Ectodermal cell (in vitro differentiated cells): ENCODE results near the gene SPINK5.

Experiments used
- H3K27ac ChIP-seq: 2 replicates; pipeline ENCODE4 v1.7.0; 2013; ENCODE audit warnings: mild to moderate bottlenecking, low read depth, low read length; ENCODE audit not compliant: insufficient read depth, poor library complexity, severe bottlenecking
- H3K27me3 ChIP-seq: 2 replicates; pipeline ENCODE4 v1.7.0; 2013; ENCODE audit warnings: mild to moderate bottlenecking, low read length; ENCODE audit not compliant: insufficient read depth, control insufficient read depth, poor library complexity, severe bottlenecking
- H3K36me3 ChIP-seq: one replicate; pipeline ENCODE4 v1.7.0; 2013; ENCODE audit warnings: low read length; ENCODE audit not compliant: control insufficient read depth, insufficient read depth
- H3K4me1 ChIP-seq: one replicate; pipeline ENCODE4 v1.7.0; 2013; ENCODE audit warnings: low read length; ENCODE audit not compliant: control insufficient read depth, insufficient read depth
- H3K4me3 ChIP-seq: 2 replicates; pipeline ENCODE4 v1.7.0; 2013; ENCODE audit warnings: low read depth, low read length, control low read depth; ENCODE audit not compliant: insufficient read depth
- H3K9me3 ChIP-seq: 2 replicates; pipeline ENCODE4 v1.7.0; 2013; ENCODE audit warnings: mild to moderate bottlenecking, low read length, moderate library complexity; ENCODE audit not compliant: control insufficient read depth
- WGBS, 2 experiments: methylation state at CpG; one replicate each; pipeline ENCODE4 v1.1.7; 2013; ENCODE audit warnings: missing lambda C conversion rate in 2 of 2; 5-methylcytosine and 5-hydroxymethylcytosine counted together

SPINK5 gene

DNA sequence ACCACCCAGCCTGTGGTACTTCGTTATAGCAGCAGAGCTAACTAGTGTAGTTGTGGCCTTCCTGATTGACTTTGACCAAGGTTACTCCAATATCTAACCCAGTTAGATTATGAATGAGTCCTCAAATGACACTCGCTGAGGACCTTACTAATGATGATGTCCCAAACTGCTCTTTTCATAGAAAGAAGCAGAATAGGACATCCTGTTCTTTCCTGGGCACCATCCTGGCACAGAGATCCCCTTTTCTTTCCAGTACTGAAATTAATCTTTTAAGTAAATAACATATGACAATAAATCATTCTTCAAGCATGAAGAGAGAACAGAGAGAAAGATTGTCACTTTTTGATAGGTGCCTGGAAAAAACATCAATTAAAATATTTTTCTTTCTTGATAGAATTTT is 77.9 kb downstream of the SPINK5 start:
- no peaks in the 10 kb centered on the region for H3K9me3 ChIP-seq
- no peaks in the 10 kb centered on the region for H3K36me3 ChIP-seq
- no peaks in the 10 kb centered on the region for H3K27me3 ChIP-seq
- H3K27ac ChIP-seq = no peak overlapping the region
- WGBS, 2 experiments = 92 to 99% methylated on average over 2 of the region's 2 CpGs
- no peak overlapping the region for H3K4me3 ChIP-seq
- H3K4me1 ChIP-seq = no peaks in the 10 kb centered on the region

GRCh38 chr5:148145916-148146315 is 82.1 kb downstream of the SPINK5 start:
- Histone ChIP-seq H3K4me3 (no peak overlapping the region), H3K9me3 (no peaks in the 10 kb centered on the region), H3K4me1 (no peaks in the 10 kb centered on the region), H3K27ac (no peak overlapping the region), H3K36me3 (no peaks in the 10 kb centered on the region), H3K27me3 (no peaks in the 10 kb centered on the region)

DNA sequence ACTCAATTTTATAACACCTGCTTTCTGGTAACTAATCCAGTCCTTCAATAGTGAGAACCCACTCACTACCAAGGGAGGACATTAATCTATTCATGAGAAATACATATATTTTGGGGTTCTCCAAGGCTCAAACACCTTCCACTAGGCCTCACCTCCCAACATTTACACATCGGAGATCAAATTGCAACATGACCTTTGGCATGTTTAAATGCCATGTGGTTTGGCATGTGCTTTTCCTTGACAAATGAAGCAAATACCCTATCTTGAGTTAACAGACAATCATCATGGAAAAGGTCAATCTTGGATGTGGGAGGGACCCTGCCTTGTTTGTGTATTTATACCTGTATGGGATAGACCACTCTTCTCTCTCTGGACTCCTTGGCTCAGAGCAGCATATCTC is 82.7 kb downstream of the SPINK5 start:
- H3K4me1 ChIP-seq = no peaks in the 10 kb centered on the region
- H3K9me3 ChIP-seq = no peaks in the 10 kb centered on the region
- H3K36me3 ChIP-seq = no peaks in the 10 kb centered on the region
- H3K4me3 ChIP-seq = no peak overlapping the region
- no peak overlapping the region for H3K27ac ChIP-seq
- 100% methylated on average over 1 of the region's 1 CpG for WGBS, 2 experiments
- no peaks in the 10 kb centered on the region for H3K27me3 ChIP-seq

GRCh38 chr5:148147415-148147814 is 83.6 kb downstream of the SPINK5 start:
- Histone ChIP-seq H3K4me3 (no peak overlapping the region), H3K27me3 (no peaks in the 10 kb centered on the region), H3K36me3 (no peaks in the 10 kb centered on the region), H3K9me3 (no peaks in the 10 kb centered on the region), H3K4me1 (no peaks in the 10 kb centered on the region), H3K27ac (no peak overlapping the region)
- WGBS, 2 experiments = 95 to 100% methylated on average over 3 of the region's 4 CpGs

DNA sequence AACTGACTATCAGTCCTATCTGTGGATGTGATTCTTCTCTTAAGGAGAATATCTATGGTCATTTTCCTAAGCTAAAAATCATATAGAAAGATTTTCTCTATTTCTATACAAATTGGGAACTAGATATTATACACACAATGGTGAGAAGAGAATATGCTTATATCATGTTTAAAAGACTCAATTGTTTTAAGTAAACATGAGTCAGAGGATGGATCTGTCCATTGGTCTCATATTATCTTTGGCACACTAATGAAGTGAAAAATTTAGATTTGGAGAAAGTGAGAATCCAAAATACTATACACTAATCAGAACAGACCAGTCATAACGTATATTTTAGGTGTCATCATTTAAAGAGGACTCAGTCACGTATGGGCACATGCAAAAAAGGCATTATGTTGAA is 88.1 kb downstream of the SPINK5 start:
- Histone ChIP-seq H3K27me3 (no peaks in the 10 kb centered on the region), H3K9me3 (no peaks in the 10 kb centered on the region), H3K27ac (no peak overlapping the region), H3K4me1 (no peaks in the 10 kb centered on the region), H3K4me3 (no peak overlapping the region), H3K36me3 (no peaks in the 10 kb centered on the region)
- WGBS, 2 experiments = 95 to 98% methylated on average over 2 of the region's 2 CpGs

DNA sequence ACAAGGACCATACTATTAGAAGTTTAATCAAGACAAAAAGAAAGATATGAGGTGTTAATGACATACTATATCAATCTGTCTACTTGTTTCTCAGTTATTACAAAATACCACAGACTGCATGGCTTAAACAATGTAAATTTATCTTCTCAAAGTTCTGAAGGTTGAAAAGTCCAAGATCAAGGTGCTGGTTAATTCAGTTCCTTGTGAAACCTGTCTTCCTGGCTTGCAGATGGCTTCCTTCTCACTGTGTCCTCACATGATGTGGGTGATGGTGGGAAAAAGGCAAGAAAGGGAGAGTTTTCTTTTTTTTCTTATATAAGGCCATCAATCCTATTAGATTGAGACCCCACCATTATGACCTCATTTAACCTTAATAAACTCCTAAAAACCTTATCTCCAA is 89.0 kb downstream of the SPINK5 start:
- Histone ChIP-seq H3K9me3 (no peaks in the 10 kb centered on the region), H3K27ac (no peak overlapping the region), H3K36me3 (no peaks in the 10 kb centered on the region), H3K27me3 (no peaks in the 10 kb centered on the region), H3K4me1 (no peaks in the 10 kb centered on the region), H3K4me3 (no peak overlapping the region)

GRCh38 chr5:148156609-148157008 is 92.8 kb downstream of the SPINK5 start:
- H3K36me3 ChIP-seq = no peaks in the 10 kb centered on the region
- 97 to 100% methylated on average over 1 of the region's 1 CpG for WGBS, 2 experiments
- no peaks in the 10 kb centered on the region for H3K4me1 ChIP-seq

DNA sequence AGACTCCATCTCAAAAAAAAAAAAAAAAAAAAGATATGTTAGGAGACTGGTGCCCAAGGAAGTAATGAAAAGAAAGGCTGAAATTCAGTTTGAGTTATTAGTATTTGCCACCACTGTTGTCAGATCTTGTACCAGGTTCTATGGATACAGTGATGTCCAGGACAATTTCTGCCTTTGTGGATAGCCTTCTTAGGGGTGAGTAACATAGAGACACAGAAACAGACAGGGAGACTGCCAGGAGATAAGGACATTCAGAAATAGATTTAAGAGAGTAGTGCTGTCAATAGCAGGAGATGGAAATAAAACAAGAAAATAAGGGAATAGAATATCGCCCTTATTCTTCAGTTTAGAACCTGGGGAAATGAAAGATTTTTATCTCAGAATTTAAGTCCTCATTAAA is 98.3 kb downstream of the SPINK5 start:
- H3K9me3 ChIP-seq = no peaks in the 10 kb centered on the region
- no peak overlapping the region for H3K4me3 ChIP-seq
- WGBS, 2 experiments = 100% methylated on average over 1 of the region's 1 CpG
- no peaks in the 10 kb centered on the region for H3K36me3 ChIP-seq
- no peak overlapping the region for H3K27ac ChIP-seq
- no peaks in the 10 kb centered on the region for H3K4me1 ChIP-seq
- no peaks in the 10 kb centered on the region for H3K27me3 ChIP-seq

More at GRCh38 chr5:148156609-148157008, 92.8 kb downstream of the SPINK5 start:
- H3K4me3 ChIP-seq = no peak overlapping the region
- no peaks in the 10 kb centered on the region for H3K9me3 ChIP-seq
- H3K27me3 ChIP-seq = no peaks in the 10 kb centered on the region
- H3K27ac ChIP-seq = no peak overlapping the region

- Histone ChIP-seq H3K36me3 (no peaks in the 10 kb centered on the region), H3K27ac (no peak overlapping the region), H3K4me3 (no peak overlapping the region), H3K27me3 (no peaks in the 10 kb centered on the region), H3K9me3 (no peaks in the 10 kb centered on the region), H3K4me1 (no peaks in the 10 kb centered on the region)
- 86 to 89% methylated on average over 1 of the region's 1 CpG for WGBS, 2 experiments
Measured at GRCh38 chr5:148163345-148163744, 99.6 kb downstream of the SPINK5 start.

DNA sequence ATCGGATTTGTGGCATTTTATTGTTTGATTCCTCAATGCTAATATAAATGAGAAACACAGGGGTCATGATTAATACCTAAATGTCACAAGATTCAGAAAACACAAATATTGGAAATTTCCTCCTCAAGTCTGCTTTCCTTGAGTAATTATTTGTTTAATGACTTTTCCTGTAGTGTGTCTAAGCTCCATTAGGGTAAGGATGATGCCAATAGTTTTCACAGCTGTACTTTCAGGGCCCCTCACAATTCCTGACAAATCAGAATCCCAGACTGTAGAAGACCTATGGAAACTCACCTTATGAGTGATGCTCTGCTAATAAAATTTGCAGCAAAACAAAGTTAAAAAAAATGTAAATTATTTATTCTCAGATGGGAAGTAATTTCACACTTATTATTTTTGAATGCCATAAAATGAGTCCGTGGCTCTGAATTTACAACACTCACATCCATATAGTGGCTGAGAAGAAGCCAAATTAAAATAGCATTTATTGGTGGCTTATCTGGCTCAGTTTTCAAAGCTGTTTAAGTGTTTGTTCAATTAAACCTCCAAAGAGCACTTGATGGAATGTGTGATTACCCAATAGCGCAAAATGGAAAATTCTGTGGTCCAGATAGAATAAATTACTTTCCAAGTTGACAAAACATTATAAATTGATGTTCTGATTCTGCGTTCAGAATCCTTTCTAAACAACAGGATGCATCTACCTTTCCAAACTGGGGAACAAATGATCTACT is 102.9 kb downstream of the SPINK5 start:
- Histone ChIP-seq H3K4me3 (no peak overlapping the region), H3K27me3 (no peaks in the 10 kb centered on the region), H3K36me3 (no peaks in the 10 kb centered on the region), H3K9me3 (no peaks in the 10 kb centered on the region), H3K27ac (no peak overlapping the region), H3K4me1 (no peaks in the 10 kb centered on the region)
- 92 to 98% methylated on average over 2 to 3 of the region's 4 CpGs for WGBS, 2 experiments

DNA sequence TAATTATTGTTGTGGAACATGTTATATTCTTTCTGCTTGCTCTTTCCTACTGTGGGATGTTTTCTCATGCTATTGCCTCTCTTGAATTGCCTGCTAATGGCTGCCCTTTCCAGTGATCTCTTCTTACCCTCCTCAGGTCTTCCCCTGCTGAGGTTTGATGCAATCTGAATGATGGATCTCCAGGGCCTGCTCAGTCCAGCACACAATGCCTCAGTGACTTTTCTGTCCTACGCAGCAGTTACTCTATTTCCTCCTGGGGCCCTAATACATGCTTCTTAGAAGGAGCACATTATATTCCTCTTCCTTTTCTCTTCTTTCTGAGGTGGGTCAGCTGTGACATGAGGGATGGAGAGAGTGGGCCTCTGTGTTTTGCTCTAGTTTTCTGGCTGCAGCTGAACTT is 104.5 kb downstream of the SPINK5 start, which contains the start of gene SPINK14:
Gene SPINK14 (plus strand): TSS at position 301 of the 400 bp plus-strand sequence. CDS start 1,187 bp downstream, outside the sequence.
- Histone ChIP-seq H3K9me3 (no peaks in the 10 kb centered on the region), H3K4me1 (no peaks in the 10 kb centered on the region), H3K4me3 (no peak within 1 kb of the TSS), H3K27ac (no peak within 1 kb of the TSS), H3K27me3 (no peaks in the 10 kb centered on the region), H3K36me3 (no peaks in the 10 kb centered on the region)
- WGBS, 2 experiments = 77 to 96% methylated on average over 1 of the region's 1 CpG
